ENCODE data around the gene SLC30A2. TPM values are rescaled to one million over a fixed set of nuclear protein-coding genes. Genes with fewer than 3 reads are reported as not detected.

SLC30A2 gene
- total RNA-seq, 1 donor from 2014 or later, result 0.33 TPM

- ATAC-seq, result no peak
- no peak for DNase-seq (ENCODE audit: low spot score)
Observed at GRCh38 chr1:25999041-25999800, 46.7 kb downstream of the SLC30A2 start.

- peak; percentile 97 for DNase-seq (ENCODE audit: low spot score)
- ATAC-seq, result peak; percentile 97
Observed at GRCh38 chr1:25997828-25998761, 47.8 kb downstream of the SLC30A2 start, which contains the start of gene PAFAH2. PAFAH2 (minus strand) TSS chr1:25998063; CDS start chr1:25990816, 7,247 bp downstream.

- no peak for DNase-seq (ENCODE audit: low spot score)
Observed at GRCh38 chr1:25996966-25997827, 48.7 kb downstream of the SLC30A2 start.

GRCh38 chr1:25994402-25995150, 51.3 kb downstream of the SLC30A2 start:
- no peak for ATAC-seq
- no peak for DNase-seq (ENCODE audit: low spot score)

More at GRCh38 chr1:25996966-25997827, 48.7 kb downstream of the SLC30A2 start:
- ATAC-seq, result peak; percentile 16

GRCh38 chr1:25993197-25993951, 52.5 kb downstream of the SLC30A2 start:
- no peak for DNase-seq (ENCODE audit: low spot score)
- ATAC-seq, result no peak

GRCh38 chr1:25992689-25993171, 53.2 kb downstream of the SLC30A2 start:
- no peak for DNase-seq (ENCODE audit: low spot score)
- ATAC-seq, result no peak

GRCh38 chr1:25991937-25992688, 53.8 kb downstream of the SLC30A2 start:
- ATAC-seq (no peak), DNase-seq (ENCODE audit: low spot score) (no peak)

- ATAC-seq (no peak), DNase-seq (ENCODE audit: low spot score) (no peak)
Observed at GRCh38 chr1:25990702-25991395, 55.1 kb downstream of the SLC30A2 start.

- ATAC-seq (no peak), DNase-seq (ENCODE audit: low spot score) (no peak)
Observed at GRCh38 chr1:25990251-25990650, 55.7 kb downstream of the SLC30A2 start.

GRCh38 chr1:25989440-25990234, 56.3 kb downstream of the SLC30A2 start:
- peak; percentile 33 for ATAC-seq
- no peak for DNase-seq (ENCODE audit: low spot score)

GRCh38 chr1:25987951-25988350, 58.0 kb downstream of the SLC30A2 start:
- DNase-seq (ENCODE audit: low spot score) (no peak), ATAC-seq (no peak)

Other genes starting within 250 kb of the SLC30A2 start
- gene SELENON, start 245.9 kb downstream of the SLC30A2 start, total RNA-seq, result 13.5 TPM
- gene MTFR1L, start 226.2 kb downstream of the SLC30A2 start, total RNA-seq, result 52.7 TPM
- not detected for gene AUNIP, start 186.7 kb downstream of the SLC30A2 start, total RNA-seq
- 5.1 TPM for gene PAQR7, start 170.4 kb downstream of the SLC30A2 start, total RNA-seq
- 5.2 TPM for gene STMN1, start 139.7 kb downstream of the SLC30A2 start, total RNA-seq
- 23.1 TPM for gene PAFAH2, start 48.1 kb downstream of the SLC30A2 start, total RNA-seq
- not detected for gene EXTL1, start 24.3 kb downstream of the SLC30A2 start, total RNA-seq
- 0.20 TPM for gene TRIM63, start 21.5 kb upstream of the SLC30A2 start, total RNA-seq
- gene PDIK1L, start 65.7 kb upstream of the SLC30A2 start, total RNA-seq, result 6.3 TPM
- gene FAM110D, start 113.0 kb upstream of the SLC30A2 start, total RNA-seq, result 0.28 TPM
- not detected for gene C1orf232, start 122.8 kb upstream of the SLC30A2 start, total RNA-seq
- 23.7 TPM for gene ZNF593, start 123.8 kb upstream of the SLC30A2 start, total RNA-seq
- gene ZNF593OS, start 125.7 kb upstream of the SLC30A2 start, total RNA-seq, result not detected
- gene CNKSR1, start 131.4 kb upstream of the SLC30A2 start, total RNA-seq, result 0.63 TPM
- gene CATSPER4, start 144.5 kb upstream of the SLC30A2 start, total RNA-seq, result not detected
- 5.5 TPM for gene CEP85, start 188.1 kb upstream of the SLC30A2 start, total RNA-seq
- 31.5 TPM for gene SH3BGRL3, start 234.0 kb upstream of the SLC30A2 start, total RNA-seq